GM23248 (cell line): Measurements from ENCODE around the gene NELFA. TPM values are rescaled to one million over a fixed set of nuclear protein-coding genes. Genes with fewer than 3 reads are reported as not detected.
"Not testable (repeated sequence)": the region's sequence is repeated elsewhere in the genome, so short reads cannot be mapped to it uniquely, and the experiment has no call there.

Experiments
- DNase-seq: peaks from one replicate; pipeline ENCODE4 v3.0.0-alpha.2; 2015
- H2AFZ ChIP-seq: fragments of 200-600 bp; sonication (generic); 2 replicates; pipeline ENCODE4 v1.6.1; 2016; ENCODE audit warnings: antibody characterized with exemption
- H3F3A ChIP-seq: fragments of 200-600 bp; sonication (generic); 2 replicates; pipeline ENCODE4 v1.6.1; 2016; ENCODE audit warnings: mild to moderate bottlenecking, antibody characterized with exemption, mixed run types; ENCODE audit not compliant: insufficient read depth
- H3K27ac ChIP-seq: fragments of 200-600 bp; sonication (generic); 2 replicates; pipeline ENCODE4 v1.5.1; 2016; ENCODE audit warnings: mild to moderate bottlenecking
- H3K27me3 ChIP-seq: fragments of 200-600 bp; sonication (generic); replicated peaks from 2 replicates; pipeline ENCODE4 v1.6.1; 2016; ENCODE audit warnings: mild to moderate bottlenecking; ENCODE audit not compliant: insufficient read depth
- H3K36me3 ChIP-seq: fragments of 200-600 bp; sonication (generic); 2 replicates; pipeline ENCODE4 v1.6.1; 2016; ENCODE audit warnings: low read depth, mild to moderate bottlenecking
- H3K4me1 ChIP-seq: fragments of 200-600 bp; sonication (generic); 2 replicates; pipeline ENCODE4 v1.6.1; 2016; ENCODE audit warnings: mild to moderate bottlenecking; ENCODE audit not compliant: insufficient read depth
- H3K4me2 ChIP-seq: fragments of 200-600 bp; sonication (generic); one replicate; pipeline ENCODE4 v1.6.1; 2016; ENCODE audit warnings: mild to moderate bottlenecking; ENCODE audit not compliant: unreplicated experiment
- H3K4me3 ChIP-seq: fragments of 200-600 bp; sonication (generic); 2 replicates; pipeline ENCODE4 v1.5.1; 2016; ENCODE audit warnings: mild to moderate bottlenecking
- H3K79me2 ChIP-seq: fragments of 200-600 bp; sonication (generic); 2 replicates; pipeline ENCODE4 v1.6.1; 2016; ENCODE audit warnings: mild to moderate bottlenecking; ENCODE audit not compliant: insufficient read depth
- H3K9ac ChIP-seq: fragments of 200-600 bp; sonication (generic); 2 replicates; pipeline ENCODE4 v1.6.1; 2016; ENCODE audit warnings: mild to moderate bottlenecking
- H3K9me2 ChIP-seq: fragments of 200-600 bp; sonication (generic); 2 replicates; pipeline ENCODE4 v1.6.1; 2016; ENCODE audit warnings: mixed run types, mild to moderate bottlenecking, moderate library complexity; ENCODE audit not compliant: insufficient read depth
- H3K9me3 ChIP-seq: fragments of 200-600 bp; sonication (generic); one replicate; pipeline ENCODE4 v1.6.1; 2017; ENCODE audit warnings: low read depth
- H4K20me1 ChIP-seq: fragments of 200-600 bp; sonication (generic); 2 replicates; pipeline ENCODE4 v1.6.0; 2016; ENCODE audit not compliant: insufficient read depth
- EZH2 ChIP-seq: fragments of 200-600 bp; sonication (generic); IDR thresholded peaks from 2 replicates; pipeline ENCODE4 v1.6.1; 2018; ENCODE audit warnings: antibody characterized with exemption, mild to moderate bottlenecking; ENCODE audit not compliant: insufficient read depth, poor library complexity, severe bottlenecking
- EZH2phosphoT487 ChIP-seq: fragments of 200-600 bp; sonication (generic); IDR thresholded peaks from 2 replicates; pipeline ENCODE4 v1.6.1; 2018; ENCODE audit warnings: antibody characterized with exemption, moderate library complexity, mild to moderate bottlenecking, low read depth; ENCODE audit not compliant: insufficient read depth
- WGBS, 2 experiments: methylation state at CpG; one replicate each; pipeline ENCODE4 v1.1.6; 2015 to 2017; ENCODE audit warnings: low lambda C conversion rate in 2 of 2, low coverage in 1 of 2; ENCODE audit errors: missing lambda C conversion rate in 2 of 2; 5-methylcytosine and 5-hydroxymethylcytosine counted together
- in situ Hi-C: fragments of 300-500 bp; cut with MboI; formaldehyde crosslinking; loops from 2 replicates; pipeline ENCODE4 v1.15.0; 2020
- polyA plus RNA-seq: library from polyadenylated mRNA; unstranded; fragments of >200 nt; fragmentation: Nextera tagmentation; extraction: Ambion mirVana; gene quantifications from 2 replicates; pipeline ENCODE4 v1.2.1, GENCODE V29; 2016
- total RNA-seq: library from RNA; depleted of rRNA; stranded (reverse); fragments of >200 nt; shearing (Covaris generic); gene quantifications from 2 replicates; pipeline ENCODE4 v1.2.3, GENCODE V29; 2014

The NELFA gene
- total and polyA plus RNA-seq, 2 experiments from 2014 or later, result 18.7 to 23.6 TPM

- Histone ChIP-seq H3K9ac (no peak overlapping the region), H3K27ac (no peak overlapping the region), H3K9me3 (no peaks in the 10 kb centered on the region), H3K36me3 (peaks cover 10% of the 10 kb centered on the region; the same call in 1 of the 2 replicates), H3K27me3 (no peaks in the 10 kb centered on the region), H3K79me2 (peaks cover 73% of the 10 kb centered on the region), H3K9me2 (no peaks in the 10 kb centered on the region), H3K4me2 (no peak overlapping the region), H3K4me1 (peaks cover 11% of the 10 kb centered on the region; the same call in 1 of the 2 replicates), H3K4me3 (no peak overlapping the region), H2AFZ (no peak overlapping the region), H3F3A (no peaks in the 10 kb centered on the region), H4K20me1 (0 out of 2 replicates have a peak, but pooled peaks cover 4% of the 10 kb centered on the region)
- in situ Hi-C loops, result no loop called here
- TF ChIP-seq EZH2phosphoT487, result no peak
- TF ChIP-seq EZH2, result no peak
- no peak for DNase-seq
- WGBS, 2 experiments, result 93% methylated on average over 7 of the region's 7 CpGs
These were observed 2.4 kb downstream of the NELFA start for GRCh38 chr4:2006367-2006766.

GRCh38 chr4:2003361-2003760 lies 5.4 kb downstream of the NELFA start:
- H3F3A ChIP-seq, in situ Hi-C loops, H3K27ac ChIP-seq, H3K9ac ChIP-seq, H2AFZ ChIP-seq, H3K4me1 ChIP-seq, DNase-seq, H3K9me2 ChIP-seq, H3K4me3 ChIP-seq, H3K4me2 ChIP-seq, H3K27me3 ChIP-seq, H3K9me3 ChIP-seq: not testable (repeated sequence)
- Histone ChIP-seq H4K20me1 (peaks cover 10% of the 10 kb centered on the region), H3K79me2 (peaks cover 100% of the 10 kb centered on the region), H3K36me3 (peaks cover 27% of the 10 kb centered on the region; the same call in 1 of the 2 replicates)
- WGBS, 2 experiments, result 96 to 97% methylated on average over 2 of the region's 2 CpGs

GRCh38 chr4:1999308-1999707 lies 9.5 kb downstream of the NELFA start:
- H3K27ac ChIP-seq, H3F3A ChIP-seq, H3K4me3 ChIP-seq, H3K9me3 ChIP-seq, H2AFZ ChIP-seq, H3K9ac ChIP-seq, in situ Hi-C loops, H3K27me3 ChIP-seq, H3K4me2 ChIP-seq, H3K9me2 ChIP-seq, H3K4me1 ChIP-seq, DNase-seq: not testable (repeated sequence)
- peaks cover 100% of the 10 kb centered on the region for H3K79me2 ChIP-seq
- H3K36me3 ChIP-seq, result peaks cover 34% of the 10 kb centered on the region; the same call in 1 of the 2 replicates
- 98 to 100% methylated on average over 4 of the region's 4 CpGs for WGBS, 2 experiments
- peaks cover 10% of the 10 kb centered on the region for H4K20me1 ChIP-seq

- peaks cover 32% of the 10 kb centered on the region; the same call in 1 of the 2 replicates for H3K36me3 ChIP-seq
- DNase-seq, result no peak
- 97 to 98% methylated on average over 7 of the region's 7 CpGs for WGBS, 2 experiments
- H3K9me3 ChIP-seq, result no peaks in the 10 kb centered on the region
- H4K20me1 ChIP-seq, result peaks cover 7% of the 10 kb centered on the region
- no peak overlapping the region for H3K27ac ChIP-seq
- H3K27me3 ChIP-seq, result no peaks in the 10 kb centered on the region
- no peak overlapping the region for H3K9ac ChIP-seq
- H3K9me2 ChIP-seq, result no peaks in the 10 kb centered on the region
- in situ Hi-C loops, result no loop called here
- H3F3A ChIP-seq, result peaks cover 7% of the 10 kb centered on the region; the same call in 1 of the 2 replicates
- no peak for TF ChIP-seq EZH2phosphoT487
- no peak for TF ChIP-seq EZH2
- no peak overlapping the region for H3K4me2 ChIP-seq
- peaks cover 100% of the 10 kb centered on the region for H3K79me2 ChIP-seq
- no peak overlapping the region for H3K4me3 ChIP-seq
- no peak overlapping the region for H2AFZ ChIP-seq
- no peaks in the 10 kb centered on the region for H3K4me1 ChIP-seq
These were observed 10.5 kb downstream of the NELFA start for GRCh38 chr4:1998296-1998695.

- in situ Hi-C loops, result no loop called here
- 84 to 87% methylated on average over 4 of the region's 4 CpGs for WGBS, 2 experiments
- Histone ChIP-seq H3K9me3 (no peaks in the 10 kb centered on the region), H3K36me3 (peaks cover 26% of the 10 kb centered on the region; the same call in 1 of the 2 replicates), H3K27ac (no peak overlapping the region), H3K4me1 (no peaks in the 10 kb centered on the region), H4K20me1 (peaks cover 6% of the 10 kb centered on the region), H3K9me2 (no peaks in the 10 kb centered on the region), H2AFZ (no peak overlapping the region), H3K27me3 (no peaks in the 10 kb centered on the region), H3F3A (peaks cover 7% of the 10 kb centered on the region; the same call in 1 of the 2 replicates), H3K4me2 (no peak overlapping the region), H3K9ac (no peak overlapping the region), H3K79me2 (peaks cover 100% of the 10 kb centered on the region), H3K4me3 (no peak overlapping the region)
- no peak for DNase-seq
- no peak for TF ChIP-seq EZH2phosphoT487
- TF ChIP-seq EZH2, result no peak
These were observed 11.1 kb downstream of the NELFA start for GRCh38 chr4:1997712-1998111.
